ENCODE results near the gene LAMB3.

Gene LAMB3

GRCh38 chr1:209621741-209622655 lies 30.2 kb downstream of the LAMB3 start:
- Mint-ChIP-seq H3K9me3 (no peaks in the 10 kb centered on the region), H3K36me3 (no peaks in the 10 kb centered on the region), H3K27me3 (peaks cover 19% of the 10 kb centered on the region), H3K4me3 (no peak overlapping the region), H3K27ac (no peak overlapping the region), H3K4me1 (peaks cover 3% of the 10 kb centered on the region)
- no peak for DNase-seq (ENCODE audit: low spot score in 2 of 2)
- no peak for ATAC-seq (ENCODE audit: low read depth)

GRCh38 chr1:209621286-209621685 lies 30.9 kb downstream of the LAMB3 start:
- H3K36me3 Mint-ChIP-seq = no peaks in the 10 kb centered on the region
- H3K4me1 Mint-ChIP-seq = peaks cover 3% of the 10 kb centered on the region
- H3K27ac Mint-ChIP-seq = no peak overlapping the region
- no peak for ATAC-seq (ENCODE audit: low read depth)
- peaks cover 26% of the 10 kb centered on the region for H3K27me3 Mint-ChIP-seq
- DNase-seq (ENCODE audit: low spot score in 2 of 2) = no peak
- H3K9me3 Mint-ChIP-seq = no peaks in the 10 kb centered on the region
- H3K4me3 Mint-ChIP-seq = no peak overlapping the region

GRCh38 chr1:209620487-209620884 lies 31.7 kb downstream of the LAMB3 start:
- H3K4me1 Mint-ChIP-seq = peaks cover 3% of the 10 kb centered on the region
- no peaks in the 10 kb centered on the region for H3K36me3 Mint-ChIP-seq
- peaks cover 29% of the 10 kb centered on the region for H3K27me3 Mint-ChIP-seq
- no peak for DNase-seq (ENCODE audit: low spot score in 2 of 2)
- no peak for ATAC-seq (ENCODE audit: low read depth)
- no peaks in the 10 kb centered on the region for H3K9me3 Mint-ChIP-seq
- H3K27ac Mint-ChIP-seq = no peak overlapping the region
- H3K4me3 Mint-ChIP-seq = no peak overlapping the region

- H3K27me3 Mint-ChIP-seq = peaks cover 29% of the 10 kb centered on the region
Measured at GRCh38 chr1:209619696-209620486, 32.3 kb downstream of the LAMB3 start.

GRCh38 chr1:209618756-209619420 lies 33.3 kb downstream of the LAMB3 start:
- DNase-seq (ENCODE audit: low spot score in 2 of 2) (no peak), ATAC-seq (ENCODE audit: low read depth) (no peak)
- H3K4me3 Mint-ChIP-seq = no peak overlapping the region
- H3K4me1 Mint-ChIP-seq = no peaks in the 10 kb centered on the region
- peaks cover 31% of the 10 kb centered on the region for H3K27me3 Mint-ChIP-seq
- no peak overlapping the region for H3K27ac Mint-ChIP-seq
- no peaks in the 10 kb centered on the region for H3K36me3 Mint-ChIP-seq
- H3K9me3 Mint-ChIP-seq = no peaks in the 10 kb centered on the region

More at GRCh38 chr1:209619696-209620486, 32.3 kb downstream of the LAMB3 start:
- H3K4me3 Mint-ChIP-seq = no peak overlapping the region
- DNase-seq (ENCODE audit: low spot score in 2 of 2) (no peak), ATAC-seq (ENCODE audit: low read depth) (no peak)
- no peaks in the 10 kb centered on the region for H3K36me3 Mint-ChIP-seq
- H3K4me1 Mint-ChIP-seq = peaks cover 3% of the 10 kb centered on the region
- no peak overlapping the region for H3K27ac Mint-ChIP-seq
- H3K9me3 Mint-ChIP-seq = no peaks in the 10 kb centered on the region

- Mint-ChIP-seq H3K27me3 (peaks cover 31% of the 10 kb centered on the region), H3K36me3 (no peaks in the 10 kb centered on the region), H3K27ac (no peak overlapping the region), H3K4me3 (no peak overlapping the region), H3K4me1 (no peaks in the 10 kb centered on the region), H3K9me3 (no peaks in the 10 kb centered on the region)
- no peak for DNase-seq (ENCODE audit: low spot score in 2 of 2)
- ATAC-seq (ENCODE audit: low read depth) = no peak
Measured at GRCh38 chr1:209618291-209618690, 33.9 kb downstream of the LAMB3 start.

- Mint-ChIP-seq H3K4me3 (no peak overlapping the region), H3K27ac (no peak overlapping the region), H3K36me3 (no peaks in the 10 kb centered on the region), H3K4me1 (no peaks in the 10 kb centered on the region), H3K27me3 (peaks cover 31% of the 10 kb centered on the region), H3K9me3 (no peaks in the 10 kb centered on the region)
- DNase-seq (ENCODE audit: low spot score in 2 of 2) = no peak
- no peak for ATAC-seq (ENCODE audit: low read depth)
Measured at GRCh38 chr1:209617755-209618154, 34.5 kb downstream of the LAMB3 start.

- peaks cover 30% of the 10 kb centered on the region for H3K27me3 Mint-ChIP-seq
- H3K9me3 Mint-ChIP-seq = no peaks in the 10 kb centered on the region
- ATAC-seq (ENCODE audit: low read depth) (no peak), DNase-seq (ENCODE audit: low spot score in 2 of 2) (no peak)
- H3K27ac Mint-ChIP-seq = no peak overlapping the region
- H3K4me3 Mint-ChIP-seq = no peak overlapping the region
- H3K36me3 Mint-ChIP-seq = no peaks in the 10 kb centered on the region
- H3K4me1 Mint-ChIP-seq = no peaks in the 10 kb centered on the region
Measured at GRCh38 chr1:209617047-209617673, 35.1 kb downstream of the LAMB3 start.

- Mint-ChIP-seq H3K27ac (no peak overlapping the region), H3K9me3 (no peaks in the 10 kb centered on the region), H3K4me3 (no peak overlapping the region), H3K36me3 (no peaks in the 10 kb centered on the region), H3K4me1 (no peaks in the 10 kb centered on the region), H3K27me3 (peaks cover 24% of the 10 kb centered on the region)
- no peak for ATAC-seq (ENCODE audit: low read depth)
- no peak for DNase-seq (ENCODE audit: low spot score in 2 of 2)
Measured at GRCh38 chr1:209616366-209617046, 35.7 kb downstream of the LAMB3 start.

GRCh38 chr1:209614906-209615305 lies 37.3 kb downstream of the LAMB3 start:
- Mint-ChIP-seq H3K36me3 (no peaks in the 10 kb centered on the region), H3K27me3 (peaks cover 20% of the 10 kb centered on the region), H3K4me3 (no peak overlapping the region), H3K9me3 (no peaks in the 10 kb centered on the region), H3K4me1 (no peaks in the 10 kb centered on the region), H3K27ac (no peak overlapping the region)
- DNase-seq (ENCODE audit: low spot score in 2 of 2) (no peak), ATAC-seq (ENCODE audit: low read depth) (no peak)

GRCh38 chr1:209614151-209614420 lies 38.1 kb downstream of the LAMB3 start:
- DNase-seq (ENCODE audit: low spot score in 2 of 2) (no peak), ATAC-seq (ENCODE audit: low read depth) (no peak)
- Mint-ChIP-seq H3K36me3 (no peaks in the 10 kb centered on the region), H3K9me3 (no peaks in the 10 kb centered on the region), H3K4me3 (no peak overlapping the region), H3K27ac (no peak overlapping the region), H3K27me3 (peaks cover 19% of the 10 kb centered on the region), H3K4me1 (no peaks in the 10 kb centered on the region)

GRCh38 chr1:209613400-209614150 lies 38.6 kb downstream of the LAMB3 start:
- Mint-ChIP-seq H3K27me3 (peaks cover 19% of the 10 kb centered on the region), H3K36me3 (no peaks in the 10 kb centered on the region), H3K4me1 (no peaks in the 10 kb centered on the region), H3K27ac (no peak overlapping the region), H3K4me3 (no peak overlapping the region), H3K9me3 (no peaks in the 10 kb centered on the region)
- DNase-seq (ENCODE audit: low spot score in 2 of 2) = no peak
- ATAC-seq (ENCODE audit: low read depth) = no peak

Data from memory B cell (primary cell).